ENCODE measurements around the gene BRD3OS.

- no peak for TF ChIP-seq CTCF (IDR thresholded peaks at IDR 0.05)
- no peak for TF ChIP-seq RAD21 (IDR thresholded peaks at IDR 0.05; ENCODE audit: low read length)
- no peak for TF ChIP-seq RCOR1 (IDR thresholded peaks at IDR 0.05; ENCODE audit: low read length)
- TF ChIP-seq POLR2AphosphoS5 (IDR thresholded peaks at IDR 0.05; ENCODE audit: low read depth, low read length) = no peak
- no peak for TF ChIP-seq TAF1 (IDR thresholded peaks at IDR 0.05; ENCODE audit: borderline replicate concordance, low read depth, low read length)
- TF ChIP-seq GATA2 (CRISPR knock-in tag; IDR thresholded peaks at IDR 0.05) = no peak
- TF ChIP-seq, protein P1, sequence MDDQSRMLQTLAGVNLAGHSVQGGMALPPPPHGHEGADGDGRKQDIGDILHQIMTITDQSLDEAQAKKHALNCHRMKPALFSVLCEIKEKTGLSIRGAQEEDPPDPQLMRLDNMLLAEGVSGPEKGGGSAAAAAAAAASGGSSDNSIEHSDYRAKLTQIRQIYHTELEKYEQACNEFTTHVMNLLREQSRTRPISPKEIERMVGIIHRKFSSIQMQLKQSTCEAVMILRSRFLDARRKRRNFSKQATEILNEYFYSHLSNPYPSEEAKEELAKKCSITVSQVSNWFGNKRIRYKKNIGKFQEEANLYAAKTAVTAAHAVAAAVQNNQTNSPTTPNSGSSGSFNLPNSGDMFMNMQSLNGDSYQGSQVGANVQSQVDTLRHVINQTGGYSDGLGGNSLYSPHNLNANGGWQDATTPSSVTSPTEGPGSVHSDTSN (IDR thresholded peaks at IDR 0.05) = no peak
- TF ChIP-seq TCF12 (IDR thresholded peaks at IDR 0.05) = no peak
- no peak for TF ChIP-seq EP300 (IDR thresholded peaks at IDR 0.05; ENCODE audit: borderline replicate concordance in 1 of 2, low read depth in 1 of 2, low read length in 1 of 2)
- TF ChIP-seq NFIC (IDR thresholded peaks at IDR 0.05; ENCODE audit: borderline replicate concordance) = no peak
- TF ChIP-seq SMC3 (IDR thresholded peaks at IDR 0.05; ENCODE audit: low read depth, low read length) = no peak
- no peak for TF ChIP-seq FOXJ3 (CRISPR knock-in tag; IDR thresholded peaks at IDR 0.05)
These were observed 21.0 kb upstream of the BRD3OS start for GRCh38 chr9:134004131-134004873.
